Measurements from ENCODE around the gene SDK1.

Gene SDK1

DNA sequence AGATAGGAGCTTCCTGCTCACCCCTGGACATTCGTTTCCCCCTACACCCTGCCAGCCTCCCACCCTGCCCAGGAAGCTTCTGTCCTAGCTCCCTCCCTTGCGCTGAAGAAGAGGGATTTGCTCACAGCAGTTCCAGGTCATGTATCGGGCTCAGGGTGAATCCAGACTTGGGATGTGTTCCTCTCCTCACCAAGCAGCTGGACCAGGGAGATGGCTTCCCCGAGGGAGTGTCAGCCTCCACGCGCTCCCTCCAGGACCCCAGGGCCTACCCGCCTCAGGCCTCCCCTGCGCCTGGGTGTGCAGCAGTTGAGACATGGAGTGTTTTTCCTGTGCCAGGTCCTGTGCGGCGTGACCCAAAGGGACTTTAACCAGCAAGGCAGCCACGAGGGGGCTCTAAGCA lies 945.5 kb downstream of the SDK1 start:
- no peak overlapping the region for H3K4me3 ChIP-seq (ENCODE audit: low read length)
- TF ChIP-seq, protein P1, sequence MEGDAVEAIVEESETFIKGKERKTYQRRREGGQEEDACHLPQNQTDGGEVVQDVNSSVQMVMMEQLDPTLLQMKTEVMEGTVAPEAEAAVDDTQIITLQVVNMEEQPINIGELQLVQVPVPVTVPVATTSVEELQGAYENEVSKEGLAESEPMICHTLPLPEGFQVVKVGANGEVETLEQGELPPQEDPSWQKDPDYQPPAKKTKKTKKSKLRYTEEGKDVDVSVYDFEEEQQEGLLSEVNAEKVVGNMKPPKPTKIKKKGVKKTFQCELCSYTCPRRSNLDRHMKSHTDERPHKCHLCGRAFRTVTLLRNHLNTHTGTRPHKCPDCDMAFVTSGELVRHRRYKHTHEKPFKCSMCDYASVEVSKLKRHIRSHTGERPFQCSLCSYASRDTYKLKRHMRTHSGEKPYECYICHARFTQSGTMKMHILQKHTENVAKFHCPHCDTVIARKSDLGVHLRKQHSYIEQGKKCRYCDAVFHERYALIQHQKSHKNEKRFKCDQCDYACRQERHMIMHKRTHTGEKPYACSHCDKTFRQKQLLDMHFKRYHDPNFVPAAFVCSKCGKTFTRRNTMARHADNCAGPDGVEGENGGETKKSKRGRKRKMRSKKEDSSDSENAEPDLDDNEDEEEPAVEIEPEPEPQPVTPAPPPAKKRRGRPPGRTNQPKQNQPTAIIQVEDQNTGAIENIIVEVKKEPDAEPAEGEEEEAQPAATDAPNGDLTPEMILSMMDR (IDR thresholded peaks at IDR 0.05; ENCODE audit: insufficient read depth, low read depth, low read length, missing control alignments), result no peak

DNA sequence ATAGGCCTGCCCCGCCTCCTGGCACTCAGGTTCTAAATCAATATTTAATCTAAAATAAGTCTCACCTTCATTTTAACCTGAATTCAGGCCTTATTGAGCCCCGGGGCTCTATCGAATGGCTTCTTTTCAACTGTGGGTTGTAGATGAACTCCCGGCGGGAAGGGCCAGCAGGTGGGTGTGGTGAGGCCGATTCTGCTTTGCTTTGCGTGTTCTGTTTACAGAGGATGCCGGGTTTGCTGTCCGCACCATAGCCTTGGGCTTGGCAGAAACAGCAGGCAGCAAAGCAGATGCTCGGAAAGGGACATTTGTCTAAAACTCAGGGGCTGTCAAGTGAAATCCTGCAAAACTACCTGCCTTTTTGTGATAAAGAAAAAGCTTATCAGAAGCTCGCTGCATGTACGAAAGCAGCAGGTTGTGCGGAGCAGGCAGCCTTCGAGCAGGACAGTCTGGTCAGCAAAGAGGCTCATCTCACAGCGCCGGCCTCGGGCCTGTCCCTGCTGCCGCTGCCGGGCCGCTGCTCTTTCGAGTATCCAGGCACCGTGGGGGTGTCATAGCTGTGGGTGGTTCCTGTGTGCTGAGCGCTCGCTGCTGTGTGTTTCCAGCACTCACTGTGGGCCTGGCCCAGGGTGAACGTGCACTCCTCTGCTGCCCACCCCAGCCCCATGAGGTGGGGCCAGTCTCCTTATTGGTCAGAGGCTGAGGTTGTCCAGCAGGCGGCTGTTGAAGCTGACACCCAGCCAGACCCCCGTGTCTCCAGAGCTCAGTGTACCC lies 946.2 kb downstream of the SDK1 start:
- no peak overlapping the region for H3K4me3 ChIP-seq (ENCODE audit: low read length)
- DNase-seq (ENCODE audit: low read depth), result no peak
- TF ChIP-seq, protein P1 (IDR thresholded peaks at IDR 0.05; ENCODE audit: insufficient read depth, low read depth, low read length, missing control alignments), result no peak

More for the DNA sequence above, 945.5 kb downstream of the SDK1 start:
- no peak for DNase-seq (ENCODE audit: low read depth)

DNA sequence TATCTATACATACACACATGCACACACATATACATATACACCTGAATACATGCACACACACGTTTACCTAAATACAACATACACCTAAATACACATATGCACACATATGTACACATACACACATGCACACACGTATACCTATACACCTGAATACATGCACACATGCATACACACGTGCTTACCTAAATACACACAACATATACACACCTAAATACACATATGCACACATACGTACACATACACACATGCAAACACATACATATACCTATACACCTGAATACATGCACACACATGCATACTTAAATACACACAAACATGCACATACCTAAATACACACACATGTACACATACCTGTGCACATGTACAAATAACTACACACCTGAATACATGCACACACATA lies 947.2 kb downstream of the SDK1 start:
- TF ChIP-seq, protein P1 (IDR thresholded peaks at IDR 0.05; ENCODE audit: insufficient read depth, low read depth, low read length, missing control alignments), result no peak
- H3K4me3 ChIP-seq (ENCODE audit: low read length), result no peak overlapping the region
- no peak for DNase-seq (ENCODE audit: low read depth)

DNA sequence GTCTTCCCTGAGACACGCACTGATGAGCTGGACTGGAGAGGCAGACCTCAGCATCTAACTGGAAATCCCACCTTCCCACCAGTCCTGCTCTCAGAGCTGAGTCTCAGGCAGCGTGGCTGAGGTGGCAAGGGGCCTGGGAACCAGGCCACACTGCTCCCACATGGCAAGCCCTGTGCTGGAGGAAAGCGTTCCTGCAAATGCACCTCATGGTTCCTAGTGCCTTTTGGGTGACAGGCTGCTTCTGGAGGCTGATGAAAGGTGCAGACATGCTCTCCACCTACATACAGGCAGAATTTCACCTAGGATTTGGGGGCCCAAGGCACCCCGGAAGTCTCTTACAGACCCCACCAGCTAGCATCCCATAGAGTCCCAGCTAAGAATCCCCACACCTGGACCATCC lies 948.2 kb downstream of the SDK1 start:
- no peak overlapping the region for H3K4me3 ChIP-seq (ENCODE audit: low read length)
- TF ChIP-seq, protein P1 (IDR thresholded peaks at IDR 0.05; ENCODE audit: insufficient read depth, low read depth, low read length, missing control alignments), result no peak
- DNase-seq (ENCODE audit: low read depth), result no peak

DNA sequence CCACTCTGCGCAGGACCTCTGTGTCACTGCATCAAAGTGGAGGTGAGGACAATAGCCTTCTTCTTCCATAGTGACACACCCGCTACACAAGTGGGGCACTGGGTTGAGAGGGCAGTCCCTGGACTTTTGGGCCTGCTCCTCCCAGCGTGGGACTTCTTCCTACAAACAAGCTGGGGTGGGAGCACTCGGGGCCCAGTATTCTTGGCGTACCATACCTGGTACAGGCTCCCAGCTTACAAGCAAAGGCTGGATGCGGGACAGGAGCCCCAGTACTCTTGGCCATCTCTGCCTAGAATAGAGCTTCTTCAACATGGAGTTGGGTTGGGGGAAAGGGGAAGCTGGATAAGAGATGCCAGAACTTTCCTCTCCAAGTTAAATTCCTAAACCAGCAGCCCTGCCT lies 954.3 kb downstream of the SDK1 start:
- H3K4me3 ChIP-seq (ENCODE audit: low read length), result no peak overlapping the region
- no peak for DNase-seq (ENCODE audit: low read depth)
- TF ChIP-seq, protein P1 (IDR thresholded peaks at IDR 0.05; ENCODE audit: insufficient read depth, low read depth, low read length, missing control alignments), result no peak

DNA sequence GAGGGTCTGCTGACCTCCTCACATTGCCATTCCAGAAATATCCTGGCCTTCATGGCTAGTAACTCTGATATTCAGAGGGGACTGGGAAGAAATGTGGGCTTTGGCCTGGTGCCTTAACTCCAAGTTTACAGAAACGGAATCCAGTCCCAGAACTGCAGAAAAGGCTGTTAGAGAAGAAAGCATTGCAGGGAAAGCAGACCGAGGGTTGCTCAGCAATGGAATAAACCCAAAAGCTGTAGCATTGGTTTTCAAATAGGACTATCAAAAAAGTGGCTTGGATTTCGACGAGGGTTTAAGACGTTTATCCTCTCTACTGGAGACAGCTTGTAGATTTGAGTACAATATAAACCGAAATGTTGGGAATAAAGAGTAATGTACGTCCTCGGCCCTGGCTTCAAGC lies 955.2 kb downstream of the SDK1 start:
- TF ChIP-seq, protein P1 (IDR thresholded peaks at IDR 0.05; ENCODE audit: insufficient read depth, low read depth, low read length, missing control alignments), result no peak
- no peak for DNase-seq (ENCODE audit: low read depth)
- H3K4me3 ChIP-seq (ENCODE audit: low read length), result no peak overlapping the region
